Testis (tissue), 3 donors: ENCODE results near the gene HECTD4. TPM values are rescaled to one million over a fixed set of nuclear protein-coding genes. Genes with fewer than 3 reads are reported as not detected.
"Not testable (repeated sequence)": the region's sequence is repeated elsewhere in the genome, so short reads cannot be mapped to it uniquely, and the experiment has no call there.

Experiments
- DNase-seq: peaks from one replicate; pipeline ENCODE4 v3.0.0-alpha.2; 2019
- H3K27ac ChIP-seq, 2 donors: fragments of 200-600 bp; sonication (generic); one replicate each; pipeline ENCODE4 v1.5.1; 2019
- H3K27me3 ChIP-seq: fragments of 200-600 bp; sonication (generic); one replicate; pipeline ENCODE4 v1.5.1; 2019
- H3K36me3 ChIP-seq: fragments of 200-600 bp; sonication (generic); one replicate; pipeline ENCODE4 v1.5.1; 2017; ENCODE audit warnings: low read depth; ENCODE audit errors: missing control alignments
- H3K4me1 ChIP-seq: fragments of 200-600 bp; sonication (generic); one replicate; pipeline ENCODE4 v1.5.1; 2019
- H3K4me3 ChIP-seq, 2 donors: fragments of 200-600 bp; sonication (generic); one replicate each; pipeline ENCODE4 v1.5.1; 2017 to 2019
- H3K9me3 ChIP-seq: fragments of 200-600 bp; sonication (generic); one replicate; pipeline ENCODE4 v1.5.1; 2017
- POLR2A ChIP-seq: fragments of 450-650 bp; IDR thresholded peaks from one replicate; pipeline ENCODE4 v1.6.1; 2017; ENCODE audit warnings: antibody characterized with exemption, mild to moderate bottlenecking, moderate library complexity
- WGBS, 2 donors: methylation state at CpG; one replicate each; pipeline ENCODE4 v1.1.5; 2018; 5-methylcytosine and 5-hydroxymethylcytosine counted together
- intact Hi-C: fragments of 100-400 bp; cut with DNase I; formaldehyde crosslinking; loops from one replicate; pipeline ENCODE4 v1.15.1; 2023; ENCODE audit warnings: low total_unique reads
- polyA plus RNA-seq: library from polyadenylated mRNA; stranded (reverse); fragments of 350-450 nt; fragmentation: Illumina TruSeq; extraction: RNeasy Lipid Tissue Mini Kit (QIAGEN cat#74804); gene quantifications from one replicate; pipeline ENCODE4 v1.2.3, GENCODE V29; 2014; ENCODE audit warnings: low read depth, low replicate concordance; ENCODE audit not compliant: insufficient read depth
- total RNA-seq, 2 donors: library from RNA; depleted of rRNA; stranded (reverse); fragments of >200 nt; gene quantifications; one replicate each; pipeline ENCODE4 v1.2.3, GENCODE V29; 2016
- TF ChIP-seq, protein P1 (sequence below), 3 experiments: fragments of 450-650 bp in 2 of 3; fragments of 200-600 bp in 1 of 3; sonication (generic) in 1 of 3; IDR thresholded peaks; one replicate each; pipeline ENCODE4 v1.5.1; 2016 to 2019; ENCODE audit warnings: antibody characterized with exemption in 3 of 3, mild to moderate bottlenecking in 2 of 3, moderate library complexity in 1 of 3

The HECTD4 gene
- total and polyA plus RNA-seq, 3 donors from 2014 or later: 49.6 to 91.8 (median 68.8) TPM

DNA sequence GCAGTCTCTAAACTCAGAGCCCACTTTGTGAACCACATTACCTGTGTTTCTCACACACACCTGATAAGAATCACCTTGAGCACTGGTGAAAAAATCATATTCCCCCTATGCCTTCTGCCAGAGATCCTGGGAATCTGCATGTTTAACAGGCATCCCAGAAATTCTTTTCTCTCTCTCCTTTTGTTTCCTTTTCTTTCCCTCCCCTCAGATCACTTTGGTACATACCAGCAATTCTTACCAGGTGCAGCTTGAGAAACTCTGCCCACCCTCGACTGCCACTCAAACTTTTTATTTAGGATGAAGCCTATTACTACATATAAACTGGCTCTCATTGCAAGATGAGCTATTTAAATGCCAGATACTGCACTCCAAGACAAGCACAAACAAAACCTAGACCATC is 36.0 kb downstream of the HECTD4 start:
- 82 to 85% methylated on average over 1 of the region's 1 CpG for WGBS, 2 donors
- Histone ChIP-seq H3K27ac (no peak overlapping the region), H3K27me3 (no peaks in the 10 kb centered on the region), H3K4me1 (no peaks in the 10 kb centered on the region), H3K36me3 (no peaks in the 10 kb centered on the region), H3K9me3 (no peaks in the 10 kb centered on the region), H3K4me3 (no peak overlapping the region)
- no peak for TF ChIP-seq POLR2A
- TF ChIP-seq, protein P1, sequence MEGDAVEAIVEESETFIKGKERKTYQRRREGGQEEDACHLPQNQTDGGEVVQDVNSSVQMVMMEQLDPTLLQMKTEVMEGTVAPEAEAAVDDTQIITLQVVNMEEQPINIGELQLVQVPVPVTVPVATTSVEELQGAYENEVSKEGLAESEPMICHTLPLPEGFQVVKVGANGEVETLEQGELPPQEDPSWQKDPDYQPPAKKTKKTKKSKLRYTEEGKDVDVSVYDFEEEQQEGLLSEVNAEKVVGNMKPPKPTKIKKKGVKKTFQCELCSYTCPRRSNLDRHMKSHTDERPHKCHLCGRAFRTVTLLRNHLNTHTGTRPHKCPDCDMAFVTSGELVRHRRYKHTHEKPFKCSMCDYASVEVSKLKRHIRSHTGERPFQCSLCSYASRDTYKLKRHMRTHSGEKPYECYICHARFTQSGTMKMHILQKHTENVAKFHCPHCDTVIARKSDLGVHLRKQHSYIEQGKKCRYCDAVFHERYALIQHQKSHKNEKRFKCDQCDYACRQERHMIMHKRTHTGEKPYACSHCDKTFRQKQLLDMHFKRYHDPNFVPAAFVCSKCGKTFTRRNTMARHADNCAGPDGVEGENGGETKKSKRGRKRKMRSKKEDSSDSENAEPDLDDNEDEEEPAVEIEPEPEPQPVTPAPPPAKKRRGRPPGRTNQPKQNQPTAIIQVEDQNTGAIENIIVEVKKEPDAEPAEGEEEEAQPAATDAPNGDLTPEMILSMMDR (IDR thresholded peaks at IDR 0.05): no peak
- no peak for DNase-seq
- intact Hi-C loops: no loop called here

DNA sequence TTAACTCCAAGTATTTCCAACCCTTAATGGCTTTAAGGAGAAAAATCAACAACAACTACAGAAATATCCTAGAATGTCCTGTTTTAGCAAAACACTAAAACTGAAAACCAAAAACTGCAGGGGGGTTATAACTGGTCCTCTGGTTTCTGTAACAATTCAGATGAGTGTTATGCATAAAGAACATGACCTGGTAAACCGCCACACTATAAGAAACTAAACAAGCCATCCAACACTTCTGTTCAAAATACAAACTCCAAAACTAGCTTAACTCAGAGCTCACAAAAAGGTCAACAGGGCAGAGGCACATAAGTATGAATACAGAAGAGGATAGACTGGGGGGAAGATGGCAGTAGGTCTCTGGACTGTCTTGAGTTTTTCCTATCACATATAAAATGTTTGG is 38.0 kb downstream of the HECTD4 start:
- Histone ChIP-seq H3K9me3 (no peaks in the 10 kb centered on the region), H3K27ac (no peak overlapping the region), H3K4me3 (no peak overlapping the region), H3K4me1 (no peaks in the 10 kb centered on the region), H3K27me3 (no peaks in the 10 kb centered on the region), H3K36me3 (no peaks in the 10 kb centered on the region)
- 88 to 100% methylated on average over 1 of the region's 1 CpG for WGBS, 2 donors
- intact Hi-C loops: no loop called here
- TF ChIP-seq, protein P1 (IDR thresholded peaks at IDR 0.05): no peak
- no peak for TF ChIP-seq POLR2A
- no peak for DNase-seq

DNA sequence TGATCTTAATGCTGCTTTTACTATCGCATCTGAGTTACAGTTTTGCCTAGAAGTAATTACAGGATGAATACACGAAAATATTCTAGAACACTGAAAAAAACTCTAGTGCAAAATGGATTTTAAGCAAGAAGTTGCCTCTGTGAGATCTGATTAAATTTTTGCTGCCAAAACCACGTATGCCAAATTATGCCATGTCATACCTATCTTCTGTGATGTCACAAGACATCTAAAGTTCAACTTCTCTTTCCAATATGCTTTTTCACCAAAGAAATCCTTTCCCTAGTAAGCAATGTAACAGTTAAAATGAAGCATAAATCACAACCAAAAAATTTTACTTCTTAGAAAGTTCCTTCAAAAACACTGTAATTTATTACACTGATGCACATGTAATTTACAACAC is 39.6 kb downstream of the HECTD4 start:
- H3K4me3 ChIP-seq: no peak overlapping the region
- no peaks in the 10 kb centered on the region for H3K9me3 ChIP-seq
- WGBS, 2 donors: 81 to 83% methylated on average over 3 of the region's 3 CpGs
- H3K27me3 ChIP-seq: no peaks in the 10 kb centered on the region
- TF ChIP-seq POLR2A: no peak
- TF ChIP-seq, protein P1 (IDR thresholded peaks at IDR 0.05): no peak
- no peak overlapping the region for H3K27ac ChIP-seq
- DNase-seq: no peak
- H3K4me1 ChIP-seq: no peaks in the 10 kb centered on the region
- intact Hi-C loops: no loop called here
- H3K36me3 ChIP-seq: no peaks in the 10 kb centered on the region

DNA sequence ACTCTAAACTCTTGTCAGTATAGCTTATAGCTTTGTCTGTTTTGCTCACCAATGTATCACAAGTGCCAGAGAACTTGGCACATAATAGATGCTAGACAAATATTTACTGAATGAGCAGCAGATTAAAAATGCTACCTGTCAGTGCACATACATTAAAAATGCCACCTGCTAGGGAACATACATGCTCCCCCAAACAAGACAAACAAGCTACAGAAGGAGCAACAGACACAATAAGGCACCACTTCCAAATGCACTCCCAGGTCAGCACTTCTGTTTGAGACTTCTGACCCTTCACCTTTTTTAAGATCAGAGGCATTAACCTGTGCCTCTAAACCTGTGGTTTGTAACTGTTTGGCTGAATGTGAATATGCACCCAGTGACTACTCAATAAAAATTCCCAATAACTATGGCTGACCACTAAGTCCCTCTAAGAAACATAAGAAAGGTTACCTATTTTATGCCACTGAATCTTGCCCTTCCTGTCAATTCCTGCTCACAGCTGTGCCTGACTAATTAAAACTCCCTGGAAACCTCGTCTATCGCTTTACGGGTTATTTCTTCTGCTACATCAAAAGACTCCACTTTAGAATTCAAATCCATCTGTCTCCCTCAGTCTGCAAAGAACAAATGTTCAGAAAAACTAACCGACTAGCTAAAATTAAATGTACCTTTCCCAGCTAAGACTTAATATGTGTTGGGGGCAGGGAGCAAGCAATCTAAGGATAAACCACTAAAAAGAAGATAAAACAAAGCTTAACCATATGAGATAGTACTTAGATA is 41.0 kb downstream of the HECTD4 start:
- H3K9me3 ChIP-seq: no peaks in the 10 kb centered on the region
- TF ChIP-seq, protein P1 (IDR thresholded peaks at IDR 0.05): no peak
- no peak for TF ChIP-seq POLR2A
- WGBS, 2 donors: 79 to 82% methylated on average over 4 of the region's 4 CpGs
- H3K27ac ChIP-seq: no peak overlapping the region
- no peaks in the 10 kb centered on the region for H3K27me3 ChIP-seq
- H3K36me3 ChIP-seq: no peaks in the 10 kb centered on the region
- DNase-seq: no peak
- H3K4me1 ChIP-seq: no peaks in the 10 kb centered on the region
- no peak overlapping the region for H3K4me3 ChIP-seq
- intact Hi-C loops: no loop called here

DNA sequence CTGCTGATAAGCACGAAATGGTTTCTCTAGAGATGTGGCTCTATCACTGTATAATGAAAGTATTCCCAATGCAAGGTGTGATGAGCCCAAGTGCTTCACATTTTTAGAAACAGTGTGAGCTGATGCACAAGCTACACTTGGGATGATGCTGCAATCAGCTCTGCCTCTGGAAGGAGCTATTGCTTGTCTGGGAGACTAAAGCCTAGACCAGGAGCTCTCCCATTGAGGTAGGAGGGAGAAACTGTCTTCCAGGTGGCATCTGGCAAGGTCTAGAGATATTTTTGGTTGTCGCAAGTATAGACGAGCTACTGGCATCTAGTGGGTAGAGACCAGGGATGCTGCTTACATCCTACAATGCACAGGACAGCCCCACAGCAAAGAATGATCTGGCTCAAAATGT is 42.0 kb downstream of the HECTD4 start:
- Histone ChIP-seq H3K36me3 (no peaks in the 10 kb centered on the region), H3K27ac (no peak overlapping the region), H3K4me1 (no peaks in the 10 kb centered on the region), H3K9me3 (no peaks in the 10 kb centered on the region), H3K27me3 (no peaks in the 10 kb centered on the region), H3K4me3 (no peak overlapping the region)
- intact Hi-C loops: no loop called here
- no peak for TF ChIP-seq POLR2A
- TF ChIP-seq, protein P1 (IDR thresholded peaks at IDR 0.05): no peak
- no peak for DNase-seq
- WGBS, 2 donors: 85 to 86% methylated on average over 3 of the region's 3 CpGs

DNA sequence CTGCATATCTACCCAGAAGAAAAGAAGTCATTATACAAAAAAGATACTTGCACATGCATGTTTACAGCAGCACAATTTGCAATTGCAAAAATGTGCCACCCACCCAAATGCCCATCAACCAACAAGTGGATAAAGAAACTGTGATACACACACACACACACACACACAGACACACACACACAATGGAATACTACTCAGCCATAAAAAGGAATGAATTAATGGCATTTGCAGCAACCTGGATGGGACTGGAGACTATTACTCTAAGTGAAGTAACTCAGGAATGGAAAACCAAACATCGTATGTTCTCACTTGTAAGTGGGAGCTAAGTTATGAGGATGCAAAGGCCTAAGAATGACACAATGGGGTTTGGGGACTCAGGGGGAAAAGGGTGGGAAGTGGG is 47.2 kb downstream of the HECTD4 start:
- DNase-seq, H3K4me1 ChIP-seq, H3K27me3 ChIP-seq, H3K27ac ChIP-seq, H3K9me3 ChIP-seq, H3K36me3 ChIP-seq, H3K4me3 ChIP-seq, intact Hi-C loops: not testable (repeated sequence)
- WGBS, 2 donors: 92 to 100% methylated on average over 1 of the region's 1 CpG
